EL (cell line): Measurements from ENCODE around the gene P3H2.

Source experiments
- DNase-seq: peaks from one replicate; pipeline ENCODE4 v3.0.0-alpha.2; 2016

The P3H2 gene

DNA sequence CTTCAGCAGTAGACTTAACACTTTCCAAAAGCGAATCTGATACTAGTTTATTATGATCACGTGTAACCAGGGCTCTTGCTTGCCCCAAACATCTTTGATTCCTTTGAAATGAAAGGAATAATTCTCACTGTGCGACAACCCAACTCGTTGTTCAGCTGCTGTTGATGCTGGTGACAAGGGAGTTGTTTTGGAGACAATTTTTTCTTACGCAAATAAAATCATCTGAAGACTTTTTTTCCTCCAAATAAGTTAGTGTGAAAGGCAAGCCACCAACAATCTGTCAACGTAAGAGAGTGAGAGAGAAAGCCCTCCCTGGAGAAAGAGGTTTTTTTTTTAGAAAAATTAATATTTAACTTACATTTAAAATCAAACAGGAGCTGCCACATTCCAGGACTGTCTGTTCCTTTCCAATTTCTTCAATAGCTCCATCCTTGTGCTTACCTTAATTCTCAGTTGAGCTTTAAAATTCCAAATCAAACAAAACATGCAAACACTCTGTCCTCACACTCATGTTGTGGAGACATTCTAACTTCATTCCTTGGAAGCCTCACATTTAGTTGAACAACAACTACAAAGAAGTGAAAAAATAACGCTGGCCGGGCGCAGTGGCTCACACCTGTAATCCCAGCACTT, 4.9 kb upstream of the P3H2 start:
- DNase-seq = no peak

DNA sequence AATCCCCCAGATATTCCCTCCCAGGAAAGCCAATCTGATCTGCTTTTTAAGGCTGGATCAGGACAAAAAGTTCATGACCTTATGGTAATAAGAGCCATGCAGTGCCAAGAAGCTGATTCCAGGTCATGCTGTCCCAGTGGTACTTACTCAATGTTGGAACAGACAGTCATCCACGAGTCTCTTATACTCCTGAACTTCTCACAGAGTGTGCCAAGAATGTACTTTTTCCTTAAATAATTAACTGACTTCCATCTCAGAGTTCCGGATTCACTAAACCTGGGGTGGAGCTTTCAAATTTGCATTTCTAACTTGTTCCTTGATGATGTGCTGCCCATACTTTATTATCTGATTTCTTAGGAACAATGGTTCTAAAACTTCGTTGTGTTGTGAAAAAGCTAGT, 3.4 kb upstream of the P3H2 start:
- DNase-seq = no peak

DNA sequence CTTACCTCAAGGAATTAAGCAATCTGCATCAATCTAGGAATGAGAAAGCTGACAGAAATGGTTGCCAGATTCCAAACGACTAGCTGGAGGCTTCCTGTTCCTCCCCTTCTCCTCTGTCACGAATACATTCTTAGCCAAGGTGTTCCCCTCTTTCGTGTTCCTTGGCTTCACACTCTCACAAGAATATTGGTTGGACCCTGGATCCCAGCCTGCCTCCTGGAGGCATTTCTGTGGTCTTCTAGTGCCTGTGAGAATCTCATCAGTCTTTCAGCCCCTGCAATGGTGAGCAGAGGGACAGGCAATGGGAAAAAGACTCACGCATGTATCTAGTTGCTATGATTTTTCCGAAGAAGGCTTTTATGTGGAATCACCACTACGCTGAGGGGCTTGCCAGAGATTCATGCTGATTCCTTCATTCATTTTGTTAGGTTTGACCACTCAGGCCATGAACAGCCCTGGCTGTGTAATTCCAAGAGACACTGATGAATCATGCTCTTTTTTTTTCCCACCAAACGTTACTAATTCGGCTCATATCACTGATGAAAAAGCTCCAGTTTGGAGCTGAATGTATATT, 1.6 kb upstream of the P3H2 start:
- DNase-seq = peak; percentile 65

DNA sequence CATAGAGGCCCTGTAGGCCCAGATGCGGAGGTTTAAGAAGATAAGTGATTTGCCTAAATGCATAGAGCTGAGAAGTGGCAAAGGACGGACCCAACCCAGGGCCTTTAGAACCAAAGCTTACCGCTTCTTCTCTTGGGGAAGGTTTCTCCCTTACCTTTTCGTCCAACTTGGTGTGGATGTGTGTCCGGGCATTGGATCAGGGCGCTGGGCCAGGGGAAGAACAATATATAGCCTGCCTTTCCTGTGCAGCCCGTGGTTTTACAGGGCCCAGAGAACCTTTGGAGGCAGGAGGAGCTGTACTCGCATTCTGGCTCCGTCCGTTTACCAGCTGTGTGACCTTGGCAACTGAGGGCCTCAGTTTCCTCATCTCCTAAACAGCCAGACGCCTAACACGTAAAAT, 686 bp upstream of the P3H2 start:
- DNase-seq = no peak

DNA sequence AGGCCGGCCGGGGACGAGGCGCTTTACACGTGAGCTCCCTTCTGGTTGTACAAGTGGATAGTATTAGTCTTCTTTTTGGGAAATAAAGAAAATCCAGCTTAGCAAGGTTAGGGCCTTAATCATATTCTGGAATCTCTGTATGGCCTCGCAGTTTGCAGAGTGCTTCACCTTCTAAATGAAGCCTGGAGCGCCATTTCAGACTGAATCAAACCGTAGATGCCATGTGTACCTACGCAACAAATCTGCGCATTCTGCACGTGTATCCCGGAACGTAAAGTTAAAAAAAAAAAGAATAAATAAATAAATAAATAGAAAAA, 322 bp upstream of the P3H2 start:
- DNase-seq = no peak

DNA sequence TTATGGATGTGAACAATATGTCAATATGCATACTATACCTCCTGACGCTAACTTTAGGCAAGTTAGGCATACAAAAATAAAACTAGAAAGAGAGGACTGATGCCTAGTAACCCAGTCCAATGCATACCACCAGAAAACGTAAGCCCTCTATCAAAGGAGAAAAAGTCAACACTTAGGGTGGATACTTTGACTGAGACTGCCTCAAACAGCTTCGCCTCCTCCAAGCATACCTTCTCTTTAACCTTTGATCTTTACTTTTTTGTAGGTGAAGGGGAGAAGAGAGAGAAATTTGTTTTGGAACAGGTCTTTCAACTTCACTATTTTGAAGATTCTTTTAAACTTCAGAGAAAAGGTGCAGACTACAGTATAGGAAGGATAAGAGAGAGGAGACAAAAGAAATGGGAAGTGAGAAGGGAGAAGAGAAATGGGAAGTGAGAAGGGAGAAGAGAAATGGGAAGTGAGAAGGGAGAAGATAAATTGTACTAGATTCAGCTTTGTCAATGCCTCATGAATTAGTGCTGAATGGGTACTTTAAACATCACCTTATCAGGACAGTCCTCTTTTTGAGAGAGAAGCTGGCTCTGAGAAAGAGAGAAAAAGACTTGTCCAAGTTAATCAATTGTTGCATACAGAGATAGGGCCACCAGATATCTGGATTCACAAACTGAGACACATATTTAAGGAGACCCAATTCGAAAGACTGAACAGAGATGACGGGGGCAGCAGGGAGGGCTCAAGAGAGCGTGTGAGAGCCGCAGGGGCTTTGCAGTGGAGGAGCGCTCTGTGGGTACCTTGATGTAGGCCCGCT, 1.0 kb downstream of the P3H2 start:
- DNase-seq = peak; percentile 13

DNA sequence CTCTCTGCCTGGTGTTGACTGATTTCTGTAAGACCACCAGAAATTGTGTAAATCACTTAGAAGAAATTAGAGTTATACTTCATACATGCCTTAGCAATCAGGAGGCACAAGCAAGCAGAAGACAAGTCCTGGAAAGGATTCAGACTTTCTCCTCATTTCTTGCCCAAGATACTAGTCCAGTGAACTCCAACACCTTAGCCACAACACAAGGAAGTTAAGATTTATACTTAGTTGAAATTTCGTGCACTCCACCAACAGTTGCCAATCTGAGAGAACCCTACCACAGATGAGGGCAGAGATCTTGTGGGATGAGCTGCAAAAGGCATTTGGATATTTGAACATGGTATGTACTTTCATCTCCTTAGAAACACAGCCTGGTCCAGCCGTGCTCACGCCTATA, 2.3 kb downstream of the P3H2 start:
- DNase-seq = no peak

DNA sequence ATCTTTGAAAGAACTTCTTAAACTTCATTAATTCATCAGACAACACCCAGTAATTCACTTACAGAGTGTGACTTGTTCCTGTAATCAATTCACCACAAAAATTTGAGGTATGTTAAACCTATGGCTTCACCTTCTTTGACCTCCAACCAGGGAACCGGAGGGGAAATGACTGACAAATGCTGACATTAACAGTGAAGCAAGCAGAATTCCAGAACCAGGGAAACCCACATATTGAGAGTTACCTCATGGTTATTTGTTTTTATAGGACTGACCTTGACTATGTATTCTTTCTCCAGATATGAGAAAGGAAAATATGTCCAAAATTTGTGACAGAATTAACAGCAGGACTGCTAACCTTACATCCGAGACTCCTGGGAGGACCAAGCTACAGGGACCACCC, 2.7 kb downstream of the P3H2 start:
- DNase-seq = peak; percentile 60

DNA sequence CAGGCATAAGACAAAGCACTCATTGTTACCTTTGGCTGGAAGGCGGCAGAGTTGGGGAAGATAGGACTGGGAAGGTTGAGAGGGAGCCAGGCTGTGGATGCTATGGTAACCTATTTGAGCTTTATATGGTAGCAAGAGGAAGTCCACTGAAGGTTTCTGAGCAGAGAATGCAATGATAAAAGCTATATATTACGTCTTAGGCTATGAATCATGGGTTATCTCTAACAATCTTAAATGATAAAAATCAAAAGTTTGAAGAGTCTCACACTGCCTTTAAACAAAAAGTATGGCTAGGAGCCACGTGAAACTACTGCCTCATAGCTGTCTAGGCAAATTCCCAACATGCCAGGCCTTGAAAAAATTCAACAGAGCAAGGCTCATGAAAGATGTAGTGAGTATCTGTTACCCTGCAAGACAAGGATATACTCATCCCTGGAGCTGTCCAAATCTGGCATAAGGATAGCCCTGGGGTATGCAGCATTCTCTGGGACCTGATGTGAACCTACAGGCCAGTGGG, 4.1 kb downstream of the P3H2 start:
- DNase-seq = peak; percentile 85

DNA sequence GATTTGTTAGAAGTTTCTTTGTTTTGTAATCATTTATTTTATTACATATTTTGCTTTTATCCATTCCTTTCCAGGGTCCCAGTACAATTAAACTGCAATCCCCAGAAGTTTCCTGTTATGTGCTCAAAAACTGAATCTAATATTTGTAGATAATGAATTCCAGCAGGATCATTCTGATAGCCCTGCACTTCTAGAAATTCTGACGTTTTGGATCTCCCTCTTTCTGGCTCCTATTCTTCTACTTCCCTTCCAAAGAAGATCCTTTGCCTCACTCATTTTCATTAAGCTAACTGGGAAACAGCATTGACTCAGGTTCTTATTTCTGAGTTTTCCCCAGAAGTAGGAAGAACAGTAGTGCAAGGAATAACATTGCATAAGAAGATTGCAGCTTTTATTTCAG, 9.9 kb downstream of the P3H2 start:
- no peak for DNase-seq

DNA sequence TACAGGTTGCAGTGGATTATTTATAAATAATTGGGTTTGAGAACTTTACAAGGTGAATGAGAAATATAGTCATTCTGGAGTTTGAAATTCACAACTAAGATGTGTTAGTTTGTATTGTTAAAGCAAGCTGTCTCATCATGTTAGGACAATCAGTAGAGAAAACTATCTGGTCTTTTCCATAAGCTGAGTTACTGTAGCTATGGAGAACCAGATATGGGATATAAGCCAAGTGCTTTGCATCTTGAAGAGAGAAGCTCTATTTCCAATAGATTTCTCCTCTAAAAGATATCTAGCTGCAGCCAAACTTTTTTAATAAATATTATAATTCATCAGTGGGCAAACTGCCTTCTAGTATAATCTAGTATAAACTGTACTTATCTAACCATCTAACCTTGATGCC, 11.3 kb downstream of the P3H2 start:
- no peak for DNase-seq

DNA sequence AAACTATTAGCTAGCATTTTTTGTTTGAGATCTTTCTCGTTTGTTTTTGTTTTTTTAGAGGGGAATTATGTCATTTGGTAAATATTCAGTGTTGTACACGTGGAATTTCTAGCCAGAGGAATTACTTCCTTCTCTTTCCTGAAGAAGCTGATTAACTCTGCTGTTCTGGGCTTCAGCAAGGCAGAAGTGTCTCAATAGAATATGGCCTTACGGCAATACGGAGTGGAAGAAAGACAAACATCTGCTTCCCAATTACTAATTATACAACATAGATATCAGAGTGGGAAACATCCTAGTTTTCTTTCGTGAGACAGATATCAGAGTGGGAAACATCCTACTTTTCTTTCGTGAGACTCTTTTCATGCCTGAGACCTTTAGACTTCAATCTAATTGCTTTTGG, 11.9 kb downstream of the P3H2 start:
- peak; percentile 34 for DNase-seq

DNA sequence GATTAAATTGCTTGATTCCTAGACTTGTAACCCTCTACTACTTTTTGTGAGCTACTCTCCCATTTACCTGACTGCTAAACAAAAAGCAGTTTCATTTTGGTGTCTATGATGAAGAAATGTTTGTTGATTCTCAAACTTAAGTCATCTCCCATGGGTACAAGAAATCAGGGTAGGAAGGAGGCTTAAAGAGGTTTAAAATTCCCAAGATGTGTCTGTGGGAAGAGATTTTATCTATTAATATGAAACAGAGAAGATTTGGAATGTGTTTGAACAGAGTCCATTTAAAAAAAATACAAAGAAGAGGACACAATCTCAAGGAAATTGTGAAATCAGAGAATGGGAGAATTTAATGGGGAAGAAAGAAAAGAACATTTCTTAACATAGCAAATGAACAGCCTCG, 14.8 kb downstream of the P3H2 start:
- no peak for DNase-seq

DNA sequence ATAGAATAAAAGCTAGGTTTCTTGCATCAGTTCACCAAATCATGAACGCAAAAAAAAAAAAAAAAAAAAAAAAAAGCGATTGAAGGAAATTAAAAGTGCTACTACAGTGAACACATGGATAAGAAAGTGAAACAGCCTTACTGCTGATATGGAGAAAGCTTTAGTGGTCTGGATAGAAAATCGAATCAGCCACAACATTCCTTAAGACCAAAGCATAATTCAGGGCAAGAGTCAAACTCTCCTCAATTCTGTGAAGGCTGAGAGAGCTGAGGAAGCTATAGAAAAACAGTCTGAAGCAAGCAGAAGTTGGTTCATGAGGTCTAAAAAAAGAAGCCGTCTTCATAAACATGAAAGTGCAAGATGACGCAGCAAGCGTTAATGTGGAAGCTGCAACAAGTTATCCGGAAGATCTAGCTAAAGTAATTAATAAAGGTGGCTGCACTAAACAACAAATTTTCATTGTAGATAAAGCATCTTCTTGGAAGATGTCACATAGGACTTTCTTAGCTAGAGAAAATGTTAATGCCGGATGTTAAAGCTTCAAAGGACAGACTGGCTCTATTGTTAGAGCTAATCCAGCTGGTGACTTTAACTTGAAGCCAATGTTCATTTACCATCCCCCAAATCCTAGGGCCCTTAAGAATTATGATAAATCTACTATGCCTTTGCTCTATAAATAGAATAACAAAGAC, 19.2 kb downstream of the P3H2 start:
- peak; percentile 46 for DNase-seq

DNA sequence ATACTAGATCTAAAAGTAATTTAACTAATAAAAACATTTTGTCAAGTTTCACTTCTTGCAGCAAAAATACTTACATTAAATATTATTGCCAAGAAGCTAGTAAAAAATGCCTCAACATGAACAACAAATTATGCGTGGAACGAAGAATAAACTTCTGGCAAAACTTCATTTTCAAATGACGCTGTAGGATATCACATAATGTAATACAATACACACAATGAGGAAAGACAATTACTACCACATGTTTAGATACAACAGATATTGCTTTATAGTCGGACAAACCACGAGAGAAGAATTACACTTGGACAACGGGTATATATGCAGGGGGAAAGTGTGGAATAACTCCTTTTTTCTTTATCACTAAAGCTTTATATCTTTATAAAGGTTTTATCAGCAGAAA, 21.6 kb downstream of the P3H2 start:
- DNase-seq = no peak

DNA sequence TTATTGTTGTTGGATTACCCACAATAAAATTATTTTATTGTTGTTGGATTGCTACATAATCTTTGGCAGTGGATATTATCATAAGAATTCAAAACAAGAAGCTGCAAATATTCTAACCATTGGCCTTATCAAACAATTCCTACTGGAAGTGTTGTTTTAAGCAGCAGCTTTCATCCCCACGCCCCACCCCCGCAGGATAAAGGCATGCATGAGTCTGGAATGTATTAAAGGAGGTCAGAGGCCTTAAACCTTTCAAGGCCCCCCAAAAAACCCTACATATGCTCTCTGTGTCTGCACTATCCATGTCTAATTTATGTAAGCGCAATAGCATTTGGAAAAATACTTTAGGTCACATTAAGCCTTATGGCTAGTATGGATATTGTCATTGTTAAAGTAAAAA, 23.1 kb downstream of the P3H2 start:
- DNase-seq = peak; percentile 29

DNA sequence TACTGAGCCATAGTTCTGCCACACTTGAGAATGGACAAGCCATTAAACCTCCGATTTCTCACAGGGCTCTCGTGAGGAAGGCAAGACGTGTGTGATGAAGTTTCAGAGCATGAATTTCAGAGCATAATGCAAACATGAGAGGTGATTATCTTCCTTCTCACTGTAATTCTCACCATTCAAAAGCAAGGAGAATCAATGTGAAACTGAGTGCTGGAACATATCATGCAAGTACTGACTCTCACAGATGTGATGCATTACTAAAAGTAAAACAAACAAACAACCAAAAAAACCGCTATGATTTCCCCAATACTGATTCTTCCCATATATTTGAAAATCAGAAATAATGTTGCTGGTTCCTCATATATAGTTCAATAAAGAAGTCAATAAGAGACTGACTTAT, 23.7 kb downstream of the P3H2 start:
- no peak for DNase-seq

DNA sequence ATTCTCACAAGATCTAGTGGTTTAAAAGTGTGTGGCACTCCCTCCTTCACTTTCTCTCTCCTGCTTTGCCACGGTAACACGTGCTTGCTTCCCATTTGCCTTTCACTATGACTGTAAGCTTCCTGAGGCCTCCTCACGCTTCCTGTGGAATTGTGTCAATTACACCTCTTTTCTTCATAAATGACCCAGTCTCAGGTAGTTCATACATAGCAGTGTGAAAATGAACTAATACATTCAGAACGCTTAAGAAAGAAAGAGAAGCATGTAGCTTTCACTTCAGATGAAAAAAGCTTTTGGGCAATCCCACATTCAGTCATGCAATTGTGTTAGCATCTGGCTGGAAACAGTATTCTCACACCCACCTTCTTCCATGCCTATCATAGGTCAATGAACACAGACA, 24.4 kb downstream of the P3H2 start:
- DNase-seq = no peak

DNA sequence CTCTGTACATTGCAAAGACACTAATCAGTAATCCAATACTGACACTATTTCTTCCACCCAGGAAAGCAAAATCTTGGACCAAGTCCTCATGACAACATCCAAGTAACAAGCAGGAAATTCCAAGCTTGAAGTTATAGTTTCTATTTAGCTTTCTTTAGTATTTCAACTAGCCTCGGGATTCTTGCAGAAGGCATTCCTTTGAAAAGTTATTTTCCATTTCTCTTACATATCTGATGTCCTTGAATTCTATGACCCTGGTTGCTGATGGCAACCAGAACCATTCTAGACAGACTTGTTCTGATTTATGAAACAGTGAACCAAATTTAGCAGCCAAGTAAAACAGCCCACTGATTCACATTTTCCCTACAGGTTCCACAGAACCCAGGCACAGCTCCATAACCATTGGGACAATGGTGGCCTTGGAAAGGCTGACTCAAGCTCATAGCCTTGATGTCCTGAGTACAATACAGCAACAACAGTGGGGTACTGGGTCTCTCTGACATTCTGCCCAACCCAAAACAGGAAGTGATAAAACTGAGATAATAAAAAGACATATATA, 26.5 kb downstream of the P3H2 start:
- peak; percentile 56 for DNase-seq

DNA sequence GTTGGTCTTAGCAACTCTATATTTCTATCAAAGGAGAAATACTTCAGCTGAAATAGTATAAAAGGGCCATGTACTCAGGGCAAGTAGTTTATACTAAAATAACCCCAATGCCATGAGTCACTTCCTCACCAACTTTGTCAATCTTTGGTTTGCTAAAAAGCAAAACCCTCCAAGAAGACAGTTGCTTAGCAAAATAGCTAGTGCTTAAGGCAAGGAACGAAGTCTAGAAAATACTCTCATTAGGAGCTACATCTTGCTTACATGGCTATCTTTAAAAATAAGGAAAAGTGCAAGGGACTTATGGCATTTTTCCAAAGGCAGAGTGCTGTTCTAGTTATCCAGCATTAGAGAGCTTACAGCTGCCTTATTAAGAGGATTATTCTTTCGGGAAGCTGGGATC, 28.4 kb downstream of the P3H2 start:
- DNase-seq = peak; percentile 81

DNA sequence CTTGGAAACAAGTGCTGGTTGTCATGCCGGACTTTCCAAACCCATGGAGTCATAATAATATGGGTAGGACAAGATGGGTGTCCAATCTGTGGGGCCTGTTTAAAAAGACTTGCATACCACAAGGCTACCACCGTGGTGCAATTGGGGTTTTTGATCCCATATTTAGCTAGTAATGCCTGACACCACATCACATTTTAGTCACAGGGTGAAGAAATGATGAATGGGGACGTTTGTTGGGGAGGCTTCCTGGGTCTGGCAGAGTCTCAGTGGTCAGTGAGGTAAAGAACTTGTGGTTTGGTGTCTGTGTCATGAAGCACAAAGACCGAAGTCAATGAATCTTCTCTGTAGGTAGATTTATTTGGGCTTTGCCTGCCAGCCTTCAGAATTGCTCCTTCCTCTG, 31.0 kb downstream of the P3H2 start:
- DNase-seq = no peak

DNA sequence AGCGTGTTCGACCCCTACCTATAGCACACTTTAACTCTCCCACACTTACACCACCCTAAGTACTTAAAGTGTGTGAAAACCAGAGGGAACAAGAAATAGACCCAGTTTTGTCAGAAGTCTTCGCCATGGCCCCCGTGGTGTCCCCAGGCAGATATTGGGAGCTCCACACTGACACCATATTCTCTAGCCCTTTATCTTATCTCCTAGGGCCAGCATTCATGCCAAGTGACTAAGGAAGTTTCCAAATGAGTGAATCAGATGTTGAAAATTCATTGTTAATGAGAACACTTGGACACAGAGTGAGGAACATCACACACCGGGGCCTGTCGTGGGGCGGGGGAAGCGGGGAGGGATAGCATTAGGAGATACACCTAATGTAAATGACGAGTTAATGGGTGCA, 31.8 kb downstream of the P3H2 start:
- DNase-seq = peak; percentile 43

DNA sequence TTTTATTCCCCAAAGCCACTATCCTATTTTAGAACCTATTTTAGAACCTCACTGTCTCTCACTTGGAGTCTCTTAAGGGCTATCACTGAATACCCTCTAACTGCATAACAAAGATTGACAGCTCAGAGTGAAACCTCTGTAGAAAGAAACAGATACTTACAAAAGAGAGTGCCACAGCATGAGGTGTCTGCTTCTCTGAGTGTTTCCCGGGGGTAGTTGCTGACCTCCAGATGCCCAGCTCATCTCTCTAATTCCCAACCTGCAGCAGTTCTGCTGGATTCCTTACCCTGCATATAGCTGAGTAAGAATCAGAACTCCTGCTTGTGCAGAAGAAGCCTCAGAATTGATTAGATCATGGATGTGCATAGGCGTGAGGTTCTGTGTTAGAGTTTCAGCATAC, 34.5 kb downstream of the P3H2 start:
- DNase-seq = no peak

DNA sequence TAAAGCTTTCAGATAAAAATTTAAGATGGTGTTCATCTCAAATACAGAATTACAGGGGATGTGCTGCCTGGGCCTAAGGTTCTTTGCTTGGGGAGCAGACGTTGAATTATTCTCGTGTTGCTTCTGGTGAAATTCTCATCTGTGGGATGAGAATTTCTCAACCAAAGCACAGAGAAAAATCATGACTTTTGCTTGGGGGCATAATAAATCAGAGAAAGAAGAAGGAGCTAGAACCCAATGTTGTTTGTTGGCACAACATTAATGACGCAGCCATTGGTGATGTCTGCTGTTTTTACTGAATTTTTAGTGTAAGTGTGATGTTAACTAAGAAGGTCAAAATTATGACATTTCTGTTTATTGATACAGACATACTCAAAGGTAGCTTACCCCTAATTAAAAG, 35.7 kb downstream of the P3H2 start:
- DNase-seq = no peak
